ENCODE results near the gene SERPINB5.

Gene SERPINB5

DNA sequence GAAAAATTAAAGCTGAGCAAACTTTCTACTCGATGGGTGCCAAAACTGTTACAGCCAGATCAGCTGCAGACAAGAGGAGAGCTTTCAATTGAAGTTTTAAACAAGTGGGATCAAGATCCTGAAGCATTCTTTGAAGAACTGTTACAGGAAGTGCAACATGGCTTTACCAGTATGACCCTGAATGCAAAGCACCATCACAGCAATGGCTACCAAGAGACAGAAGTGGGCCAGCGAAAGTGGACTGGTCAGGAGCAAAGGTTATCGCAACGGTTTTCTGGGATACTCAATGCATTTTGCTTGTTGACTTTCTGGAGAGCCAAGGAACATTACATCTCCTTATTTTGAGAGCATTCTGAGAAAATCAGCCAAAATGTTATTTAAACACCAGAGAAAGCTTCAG lies 9.1 kb upstream of the SERPINB5 start:
- Histone ChIP-seq H3F3A (ENCODE audit: insufficient read depth) (no peaks in the 10 kb centered on the region), H3K36me3 (ENCODE audit: low read length) (no peaks in the 10 kb centered on the region), H2AFZ (ENCODE audit: low read depth, low read length, severe bottlenecking) (no peak overlapping the region), H3K9me2 (replicated peaks; ENCODE audit: insufficient read depth, low read length) (no peaks in the 10 kb centered on the region), H3K9ac (ENCODE audit: low read length) (no peak overlapping the region), H4K20me1 (ENCODE audit: low read depth, low read length) (no peaks in the 10 kb centered on the region), H3K4me2 (ENCODE audit: low read depth, low read length, poor library complexity, severe bottlenecking) (no peak overlapping the region), H3K4me3 (ENCODE audit: insufficient read depth, low read length, poor library complexity, severe bottlenecking) (no peak overlapping the region), H3K27ac (ENCODE audit: low read depth, low read length) (no peak overlapping the region), H3K27me3 (ENCODE audit: low read length) (no peaks in the 10 kb centered on the region), H3K9me3 (ENCODE audit: insufficient read depth, low read length) (no peaks in the 10 kb centered on the region), H3K79me2 (ENCODE audit: insufficient read depth, low read length) (no peaks in the 10 kb centered on the region)
- TF ChIP-seq, protein P1, sequence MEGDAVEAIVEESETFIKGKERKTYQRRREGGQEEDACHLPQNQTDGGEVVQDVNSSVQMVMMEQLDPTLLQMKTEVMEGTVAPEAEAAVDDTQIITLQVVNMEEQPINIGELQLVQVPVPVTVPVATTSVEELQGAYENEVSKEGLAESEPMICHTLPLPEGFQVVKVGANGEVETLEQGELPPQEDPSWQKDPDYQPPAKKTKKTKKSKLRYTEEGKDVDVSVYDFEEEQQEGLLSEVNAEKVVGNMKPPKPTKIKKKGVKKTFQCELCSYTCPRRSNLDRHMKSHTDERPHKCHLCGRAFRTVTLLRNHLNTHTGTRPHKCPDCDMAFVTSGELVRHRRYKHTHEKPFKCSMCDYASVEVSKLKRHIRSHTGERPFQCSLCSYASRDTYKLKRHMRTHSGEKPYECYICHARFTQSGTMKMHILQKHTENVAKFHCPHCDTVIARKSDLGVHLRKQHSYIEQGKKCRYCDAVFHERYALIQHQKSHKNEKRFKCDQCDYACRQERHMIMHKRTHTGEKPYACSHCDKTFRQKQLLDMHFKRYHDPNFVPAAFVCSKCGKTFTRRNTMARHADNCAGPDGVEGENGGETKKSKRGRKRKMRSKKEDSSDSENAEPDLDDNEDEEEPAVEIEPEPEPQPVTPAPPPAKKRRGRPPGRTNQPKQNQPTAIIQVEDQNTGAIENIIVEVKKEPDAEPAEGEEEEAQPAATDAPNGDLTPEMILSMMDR (IDR thresholded peaks at IDR 0.05; ENCODE audit: insufficient read depth, low read length, poor library complexity, severe bottlenecking) = no peak
- TF ChIP-seq EZH2phosphoT487 (conservative IDR thresholded peaks at IDR 0.05; ENCODE audit: low read length) = no peak

DNA sequence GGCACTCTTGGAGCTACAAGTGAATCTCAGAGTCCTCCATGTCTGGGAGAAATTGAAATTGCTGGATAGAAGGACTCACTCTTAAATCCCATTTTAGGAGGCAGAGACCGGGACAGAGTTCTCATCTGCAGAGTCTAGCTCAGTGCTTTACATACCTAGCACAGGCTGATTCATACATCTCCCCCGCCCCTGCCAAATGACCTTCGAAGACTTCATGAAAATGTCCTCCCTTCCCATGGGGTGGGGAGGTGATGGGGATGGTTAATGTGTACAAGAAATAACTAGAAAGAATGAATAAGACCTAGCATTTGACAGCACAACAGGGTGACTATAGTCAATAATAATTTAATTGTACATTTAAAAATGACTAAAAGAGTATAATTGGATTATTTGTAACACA lies 8.2 kb upstream of the SERPINB5 start:
- TF ChIP-seq EZH2phosphoT487 (conservative IDR thresholded peaks at IDR 0.05; ENCODE audit: low read length) = no peak
- TF ChIP-seq, protein P1 (IDR thresholded peaks at IDR 0.05; ENCODE audit: insufficient read depth, low read length, poor library complexity, severe bottlenecking) = no peak
- Histone ChIP-seq H4K20me1 (ENCODE audit: low read depth, low read length) (no peaks in the 10 kb centered on the region), H3K9me2 (replicated peaks; ENCODE audit: insufficient read depth, low read length) (no peaks in the 10 kb centered on the region), H3K9me3 (ENCODE audit: insufficient read depth, low read length) (no peaks in the 10 kb centered on the region), H3K79me2 (ENCODE audit: insufficient read depth, low read length) (no peaks in the 10 kb centered on the region), H3K27ac (ENCODE audit: low read depth, low read length) (no peak overlapping the region), H3F3A (ENCODE audit: insufficient read depth) (no peaks in the 10 kb centered on the region), H3K27me3 (ENCODE audit: low read length) (no peaks in the 10 kb centered on the region), H3K4me2 (ENCODE audit: low read depth, low read length, poor library complexity, severe bottlenecking) (no peak overlapping the region), H3K36me3 (ENCODE audit: low read length) (no peaks in the 10 kb centered on the region), H2AFZ (ENCODE audit: low read depth, low read length, severe bottlenecking) (no peak overlapping the region), H3K4me3 (ENCODE audit: insufficient read depth, low read length, poor library complexity, severe bottlenecking) (no peak overlapping the region), H3K9ac (ENCODE audit: low read length) (no peak overlapping the region)

DNA sequence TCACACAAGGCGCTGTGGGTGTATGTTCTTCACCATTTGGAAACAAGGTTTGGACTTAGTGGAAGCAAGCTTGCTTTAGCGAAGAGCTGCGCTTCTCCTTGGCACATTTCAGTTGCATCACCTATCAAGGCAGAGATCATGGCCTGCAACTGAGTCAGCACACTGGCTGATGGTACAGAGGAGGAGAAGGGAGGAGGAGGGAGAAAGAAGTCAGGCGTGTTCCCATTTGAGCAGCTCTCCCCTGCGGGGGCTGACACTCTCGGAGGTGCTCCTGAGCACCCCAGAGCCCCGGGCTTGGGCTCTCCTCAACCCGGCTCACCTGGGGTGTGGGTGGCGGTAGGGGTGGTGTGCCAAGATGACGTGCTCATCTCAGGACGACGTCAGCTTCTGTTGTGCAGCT lies 6.0 kb upstream of the SERPINB5 start:
- Histone ChIP-seq H3K9me2 (replicated peaks; ENCODE audit: insufficient read depth, low read length) (no peaks in the 10 kb centered on the region), H3K9ac (ENCODE audit: low read length) (no peak overlapping the region), H3K36me3 (ENCODE audit: low read length) (no peaks in the 10 kb centered on the region), H4K20me1 (ENCODE audit: low read depth, low read length) (no peaks in the 10 kb centered on the region), H3K27ac (ENCODE audit: low read depth, low read length) (no peak overlapping the region), H3K9me3 (ENCODE audit: insufficient read depth, low read length) (no peaks in the 10 kb centered on the region), H2AFZ (ENCODE audit: low read depth, low read length, severe bottlenecking) (no peak overlapping the region), H3K79me2 (ENCODE audit: insufficient read depth, low read length) (no peaks in the 10 kb centered on the region), H3K4me3 (ENCODE audit: insufficient read depth, low read length, poor library complexity, severe bottlenecking) (no peak overlapping the region), H3K4me2 (ENCODE audit: low read depth, low read length, poor library complexity, severe bottlenecking) (no peak overlapping the region), H3F3A (ENCODE audit: insufficient read depth) (no peaks in the 10 kb centered on the region), H3K27me3 (ENCODE audit: low read length) (no peaks in the 10 kb centered on the region)
- TF ChIP-seq, protein P1 (IDR thresholded peaks at IDR 0.05; ENCODE audit: insufficient read depth, low read length, poor library complexity, severe bottlenecking) = no peak
- no peak for TF ChIP-seq EZH2phosphoT487 (conservative IDR thresholded peaks at IDR 0.05; ENCODE audit: low read length)

All from SU-DHL-6 (cell line).